ENCODE results near the gene GRIK4. TPM values are rescaled to one million over a fixed set of nuclear protein-coding genes. Genes with fewer than 3 reads are reported as not detected.

The GRIK4 gene
- total RNA-seq, 3 donors from 2014 or later = 0.36 to 0.51 TPM; not detected in 1

- ATAC-seq = no peak
- TF ChIP-seq CTCF (IDR thresholded peaks at IDR 0.05) = no peak
- Histone ChIP-seq H3K4me3 (no peak overlapping the region), H3K36me3 (ENCODE audit: low read depth) (no peaks in the 10 kb centered on the region), H3K4me1 (ENCODE audit: low read depth) (no peaks in the 10 kb centered on the region), H3K9me3 (no peaks in the 10 kb centered on the region)
- intact Hi-C loops (cut with DNase I, micrococcal nuclease) = no loop called here
- no peak for DNase-seq
These were observed 63.9 kb downstream of the GRIK4 start for GRCh38 chr11:120575461-120575860.

GRCh38 chr11:120576606-120577005 lies 65.1 kb downstream of the GRIK4 start:
- ATAC-seq = no peak
- H3K4me1 ChIP-seq (ENCODE audit: low read depth) = no peaks in the 10 kb centered on the region
- H3K36me3 ChIP-seq (ENCODE audit: low read depth) = no peaks in the 10 kb centered on the region
- no peak overlapping the region for H3K4me3 ChIP-seq
- TF ChIP-seq CTCF (IDR thresholded peaks at IDR 0.05) = no peak
- no peaks in the 10 kb centered on the region for H3K9me3 ChIP-seq
- intact Hi-C loops (cut with DNase I, micrococcal nuclease) = no loop called here
- DNase-seq = no peak

- no peak for TF ChIP-seq CTCF (IDR thresholded peaks at IDR 0.05)
- intact Hi-C loops (cut with DNase I, micrococcal nuclease) = no loop called here
- DNase-seq = no peak
- Histone ChIP-seq H3K36me3 (ENCODE audit: low read depth) (no peaks in the 10 kb centered on the region), H3K4me3 (no peak overlapping the region), H3K4me1 (ENCODE audit: low read depth) (no peaks in the 10 kb centered on the region), H3K9me3 (no peaks in the 10 kb centered on the region)
- no peak for ATAC-seq
These were observed 65.5 kb downstream of the GRIK4 start for GRCh38 chr11:120577041-120577440.

GRCh38 chr11:120577624-120578363 lies 66.2 kb downstream of the GRIK4 start:
- Histone ChIP-seq H3K9me3 (no peaks in the 10 kb centered on the region), H3K4me3 (no peak overlapping the region), H3K4me1 (ENCODE audit: low read depth) (no peaks in the 10 kb centered on the region), H3K36me3 (ENCODE audit: low read depth) (no peaks in the 10 kb centered on the region)
- no peak for DNase-seq
- intact Hi-C loops (cut with DNase I, micrococcal nuclease) = no loop called here
- TF ChIP-seq CTCF (IDR thresholded peaks at IDR 0.05) = no peak
- no peak for ATAC-seq

- DNase-seq (no peak), ATAC-seq (no peak)
- Histone ChIP-seq H3K4me3 (no peak overlapping the region), H3K9me3 (no peaks in the 10 kb centered on the region), H3K36me3 (ENCODE audit: low read depth) (no peaks in the 10 kb centered on the region), H3K4me1 (ENCODE audit: low read depth) (no peaks in the 10 kb centered on the region)
- no peak for TF ChIP-seq CTCF (IDR thresholded peaks at IDR 0.05)
- intact Hi-C loops (cut with DNase I, micrococcal nuclease) = no loop called here
These were observed 67.1 kb downstream of the GRIK4 start for GRCh38 chr11:120578596-120579154.

All from mucosa of descending colon (tissue), 3 donors.